Smooth muscle cell of the brain vasculature (primary cell): ENCODE measurements around the gene ENAH.

Source experiments
- DNase-seq: peaks from one replicate; pipeline ENCODE4 v3.0.0-alpha.2; 2012; ENCODE audit warnings: low read depth, low spot score

Gene ENAH

DNA sequence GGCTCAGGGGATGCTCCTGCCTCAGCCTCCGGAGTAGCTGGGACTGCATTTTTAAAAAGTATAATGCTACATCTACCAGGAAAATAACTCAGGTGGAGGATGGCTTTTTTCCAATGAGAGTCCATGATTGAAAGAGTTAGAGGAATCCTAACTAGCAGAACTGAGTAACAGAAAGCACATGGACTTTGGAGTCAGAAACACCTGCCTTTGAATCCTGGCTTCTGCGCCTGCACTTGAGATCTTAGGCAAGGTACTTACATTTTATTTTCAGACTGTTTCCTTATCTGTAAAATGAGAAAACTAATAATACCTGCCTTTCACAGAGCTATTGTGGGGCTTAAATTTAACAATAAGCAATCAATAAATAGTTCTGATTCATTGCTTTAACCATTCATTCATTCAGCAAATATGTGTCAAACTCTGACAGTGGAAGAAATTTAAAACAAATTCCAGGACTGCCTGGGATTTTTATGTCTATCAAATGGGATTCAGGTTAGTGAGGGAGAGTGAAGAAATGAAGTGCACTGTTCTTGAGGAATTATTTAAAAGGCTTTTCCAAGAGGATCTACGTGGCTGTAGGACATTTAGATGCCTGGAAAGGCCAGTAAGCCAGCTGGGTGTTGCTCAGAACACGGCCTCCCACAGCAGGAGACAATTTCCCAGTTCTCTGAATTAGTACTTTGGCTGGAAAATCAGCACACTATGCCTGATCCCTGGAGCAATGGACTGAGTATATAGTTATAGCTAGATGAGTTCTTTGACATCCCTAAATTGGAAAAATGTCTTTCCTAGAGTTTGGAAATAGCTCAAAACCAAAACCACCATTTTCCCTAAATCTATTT lies 212.3 kb downstream of the ENAH start:
- DNase-seq: no peak

DNA sequence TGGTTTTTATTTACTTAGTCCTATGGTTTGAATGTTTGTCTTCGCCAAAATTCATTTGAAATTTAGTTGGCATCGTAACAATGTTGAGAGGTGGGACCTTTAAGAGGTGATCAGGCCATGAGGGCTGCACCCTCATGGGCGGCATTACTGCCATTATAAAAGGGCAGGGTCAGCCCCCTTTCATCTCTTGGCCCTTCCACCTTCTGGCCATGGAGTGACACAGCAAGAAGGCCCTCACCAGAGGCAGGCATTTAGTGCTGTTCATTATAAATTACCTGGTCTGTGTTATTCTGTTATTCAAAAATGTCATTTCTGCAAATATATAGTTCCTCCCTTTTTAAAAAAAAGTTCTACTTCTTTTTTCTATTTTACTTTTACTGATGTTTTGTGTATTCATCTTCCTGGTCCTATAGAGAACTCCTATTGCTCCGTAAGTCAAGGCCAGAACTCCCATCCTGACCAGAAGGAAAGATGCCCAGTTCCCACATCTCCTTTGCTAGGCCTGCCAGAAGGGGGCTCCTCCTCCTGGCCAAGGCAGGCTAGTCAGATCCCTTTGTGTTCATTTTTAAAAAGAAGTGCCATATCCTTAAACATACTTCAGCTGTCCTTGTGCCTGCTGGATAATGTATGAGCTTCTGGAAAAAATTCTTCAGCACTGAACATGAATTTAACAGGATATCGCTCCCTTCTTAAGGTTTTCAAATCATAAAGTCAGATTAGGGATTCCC lies 215.0 kb downstream of the ENAH start:
- DNase-seq: no peak
